A673 (cell line): Measurements from ENCODE around the gene EXTL1. TPM values are rescaled to one million over a fixed set of nuclear protein-coding genes. Genes with fewer than 3 reads are reported as not detected.

Experiments
- Bru-seq: library from RNA; stranded (reverse); fragments of 400-500 nt; gene quantifications from one replicate; lab custom pipeline; 2021; lab: Mats Ljungman, UMichigan
- BruChase-seq, 2 experiments: library from RNA; stranded (reverse); fragments of 400-500 nt; gene quantifications; one replicate each; lab custom pipeline; 2021; lab: Mats Ljungman, UMichigan
- BruUV-seq: library from RNA; stranded (reverse); fragments of 400-500 nt; replicated peaks from 2 replicates; lab custom pipeline; 2021; lab: Mats Ljungman, UMichigan
- CTCF ChIA-PET: fragments of 300-600 bp; sonication (Branson Sonifier 250); formaldehyde crosslinking; loops from one replicate; lab custom pipeline; 2022; ENCODE audit warnings: antibody characterized with exemption; lab: Charles Lee
- POLR2A ChIA-PET: fragments of 300-600 bp; sonication (Branson Sonifier 250); formaldehyde crosslinking; loops from one replicate; lab custom pipeline; 2022; ENCODE audit warnings: antibody characterized with exemption; ENCODE audit not compliant: low non-redundant PET; lab: Charles Lee
- DNase-seq: peaks from one replicate; pipeline ENCODE4 v3.0.0-alpha.2; 2015; ENCODE audit warnings: low spot score
- H3K27ac ChIP-seq: fragments of 200-600 bp; sonication (generic); 2 replicates; pipeline ENCODE4 v1.5.1; 2016; ENCODE audit warnings: mixed run types, low read depth, mild to moderate bottlenecking, mixed read lengths, antibody characterized with exemption, low read length; ENCODE audit not compliant: poor library complexity, severe bottlenecking
- H3K27me3 ChIP-seq: fragments of 200-600 bp; sonication (generic); replicated peaks from 2 replicates; pipeline ENCODE4 v1.6.1; 2017; ENCODE audit warnings: mixed run types, low read depth, mild to moderate bottlenecking, mixed read lengths, antibody characterized with exemption, low read length; ENCODE audit not compliant: insufficient read depth, poor library complexity
- H3K36me3 ChIP-seq: fragments of 200-600 bp; sonication (generic); 2 replicates; pipeline ENCODE4 v1.6.1; 2016; ENCODE audit warnings: mixed run types, mild to moderate bottlenecking, mixed read lengths, antibody characterized with exemption, low read length; ENCODE audit not compliant: insufficient read depth, poor library complexity, severe bottlenecking
- H3K4me1 ChIP-seq: fragments of 200-600 bp; sonication (generic); 2 replicates; pipeline ENCODE4 v1.6.1; 2017; ENCODE audit warnings: mixed run types, mild to moderate bottlenecking, mixed read lengths, antibody characterized with exemption, low read length; ENCODE audit not compliant: insufficient read depth, poor library complexity, severe bottlenecking
- H3K4me3 ChIP-seq: fragments of 200-600 bp; sonication (generic); 2 replicates; pipeline ENCODE4 v1.5.1; 2016; ENCODE audit warnings: low read depth, mixed run types, mild to moderate bottlenecking, mixed read lengths, low read length; ENCODE audit not compliant: poor library complexity, severe bottlenecking
- H3K9me3 ChIP-seq: fragments of 200-600 bp; sonication (generic); 2 replicates; pipeline ENCODE4 v1.6.1; 2016; ENCODE audit warnings: mixed run types, low read depth, mild to moderate bottlenecking, mixed read lengths, antibody characterized with exemption, low read length; ENCODE audit not compliant: poor library complexity, severe bottlenecking
- EZH2 ChIP-seq: fragments of 200-600 bp; sonication (generic); IDR thresholded peaks from 2 replicates; pipeline ENCODE4 v1.6.1; 2017; ENCODE audit warnings: borderline replicate concordance, low read depth, mild to moderate bottlenecking, mixed read lengths, antibody characterized with exemption, low read length; ENCODE audit not compliant: poor library complexity, severe bottlenecking
- intact Hi-C: fragments of 100-400 bp; cut with micrococcal nuclease; formaldehyde crosslinking; loops from one replicate; pipeline ENCODE4 v1.10.0; 2022; ENCODE audit not compliant: unreplicated experiment
- long read RNA-seq: library from polyadenylated mRNA; stranded (forward); transcript quantifications from one replicate; pipeline ENCODE4 v2.0.0, GENCODE V29; 2022
- total RNA-seq: library from RNA; stranded (reverse); gene quantifications from 2 replicates; pipeline ENCODE4 v1.2.3, GENCODE V29; 2021
- TF ChIP-seq, protein P1 (sequence below): fragments of 300-800, 200-600 bp; sonication (generic); conservative IDR thresholded peaks from 2 replicates; pipeline ENCODE4 v1.5.1; 2017; ENCODE audit warnings: low read depth, mild to moderate bottlenecking, antibody characterized with exemption, low read length, moderate library complexity, mixed read lengths

EXTL1 gene, protein sequence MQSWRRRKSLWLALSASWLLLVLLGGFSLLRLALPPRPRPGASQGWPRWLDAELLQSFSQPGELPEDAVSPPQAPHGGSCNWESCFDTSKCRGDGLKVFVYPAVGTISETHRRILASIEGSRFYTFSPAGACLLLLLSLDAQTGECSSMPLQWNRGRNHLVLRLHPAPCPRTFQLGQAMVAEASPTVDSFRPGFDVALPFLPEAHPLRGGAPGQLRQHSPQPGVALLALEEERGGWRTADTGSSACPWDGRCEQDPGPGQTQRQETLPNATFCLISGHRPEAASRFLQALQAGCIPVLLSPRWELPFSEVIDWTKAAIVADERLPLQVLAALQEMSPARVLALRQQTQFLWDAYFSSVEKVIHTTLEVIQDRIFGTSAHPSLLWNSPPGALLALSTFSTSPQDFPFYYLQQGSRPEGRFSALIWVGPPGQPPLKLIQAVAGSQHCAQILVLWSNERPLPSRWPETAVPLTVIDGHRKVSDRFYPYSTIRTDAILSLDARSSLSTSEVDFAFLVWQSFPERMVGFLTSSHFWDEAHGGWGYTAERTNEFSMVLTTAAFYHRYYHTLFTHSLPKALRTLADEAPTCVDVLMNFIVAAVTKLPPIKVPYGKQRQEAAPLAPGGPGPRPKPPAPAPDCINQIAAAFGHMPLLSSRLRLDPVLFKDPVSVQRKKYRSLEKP
- total RNA-seq: 0.07 TPM in 1 of 2 replicates, not detected in the other
- not detected for Bru-seq, nascent RNA
- BruChase-seq, experiment 1, labeled RNA remaining after a 2-hour chase: not detected
- BruChase-seq, experiment 2, labeled RNA remaining after a 6-hour chase: percentile 1 among the genes with signal in this experiment
- long read RNA-seq: 0 reads

DNA sequence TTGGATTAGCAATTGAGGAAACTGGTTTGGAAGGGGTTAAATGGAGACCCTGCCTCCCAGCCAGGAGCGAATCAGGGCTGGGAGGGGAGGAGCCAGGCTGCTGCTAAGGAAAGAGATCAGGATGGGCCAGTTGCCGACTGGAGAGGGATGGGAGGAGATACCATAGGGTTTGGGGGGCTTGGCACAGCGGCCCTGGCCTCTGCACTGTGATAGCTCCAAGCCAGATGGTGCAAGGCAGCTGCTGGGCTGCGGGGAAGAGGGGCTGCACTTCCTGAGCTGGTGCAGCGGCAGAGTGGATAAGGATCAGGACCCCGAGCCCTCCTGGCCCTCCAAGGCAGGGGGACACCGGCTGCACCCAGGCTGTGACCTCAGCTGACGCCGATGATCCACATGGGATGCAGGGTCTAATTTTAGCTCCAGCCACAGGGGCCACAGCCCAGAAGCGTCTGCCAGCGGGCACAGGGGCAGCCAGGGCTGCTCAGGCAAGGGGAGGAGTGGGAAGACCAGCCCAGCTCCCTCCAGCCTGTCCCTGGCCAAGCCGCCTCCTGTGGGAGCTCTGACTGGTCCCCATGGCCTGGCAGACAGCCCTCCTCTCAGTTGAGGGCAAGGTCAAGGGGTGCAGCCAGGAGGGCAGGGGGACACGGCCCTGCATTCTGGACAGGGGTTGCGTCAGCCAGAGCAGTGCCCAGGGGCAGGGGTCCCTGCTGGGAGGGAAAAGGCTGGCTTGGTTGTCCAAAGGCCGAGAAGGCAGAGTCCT lies at the start of gene EXTL1:
Gene EXTL1, plus strand, starts transcription at position 129 of the 757 bp plus-strand sequence. CDS start 872 bp downstream, outside the sequence.
- no peak within 1 kb of the TSS for H3K4me3 ChIP-seq
- TF ChIP-seq, protein P1, sequence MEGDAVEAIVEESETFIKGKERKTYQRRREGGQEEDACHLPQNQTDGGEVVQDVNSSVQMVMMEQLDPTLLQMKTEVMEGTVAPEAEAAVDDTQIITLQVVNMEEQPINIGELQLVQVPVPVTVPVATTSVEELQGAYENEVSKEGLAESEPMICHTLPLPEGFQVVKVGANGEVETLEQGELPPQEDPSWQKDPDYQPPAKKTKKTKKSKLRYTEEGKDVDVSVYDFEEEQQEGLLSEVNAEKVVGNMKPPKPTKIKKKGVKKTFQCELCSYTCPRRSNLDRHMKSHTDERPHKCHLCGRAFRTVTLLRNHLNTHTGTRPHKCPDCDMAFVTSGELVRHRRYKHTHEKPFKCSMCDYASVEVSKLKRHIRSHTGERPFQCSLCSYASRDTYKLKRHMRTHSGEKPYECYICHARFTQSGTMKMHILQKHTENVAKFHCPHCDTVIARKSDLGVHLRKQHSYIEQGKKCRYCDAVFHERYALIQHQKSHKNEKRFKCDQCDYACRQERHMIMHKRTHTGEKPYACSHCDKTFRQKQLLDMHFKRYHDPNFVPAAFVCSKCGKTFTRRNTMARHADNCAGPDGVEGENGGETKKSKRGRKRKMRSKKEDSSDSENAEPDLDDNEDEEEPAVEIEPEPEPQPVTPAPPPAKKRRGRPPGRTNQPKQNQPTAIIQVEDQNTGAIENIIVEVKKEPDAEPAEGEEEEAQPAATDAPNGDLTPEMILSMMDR: no peak
- no peak for TF ChIP-seq EZH2
- no peaks in the 10 kb centered on the region for H3K27me3 ChIP-seq
- no peak within 1 kb of the TSS for H3K27ac ChIP-seq
- CTCF ChIA-PET: no interaction called here
- POLR2A ChIA-PET: no interaction called here
- peaks cover 7% of the 10 kb centered on the region for H3K4me1 ChIP-seq
- peak; percentile 57 for DNase-seq
- intact Hi-C loops: no loop called here
- H3K9me3 ChIP-seq: no peaks in the 10 kb centered on the region
- BruUV-seq: no TSS peak
- H3K36me3 ChIP-seq: no peaks in the 10 kb centered on the region

DNA sequence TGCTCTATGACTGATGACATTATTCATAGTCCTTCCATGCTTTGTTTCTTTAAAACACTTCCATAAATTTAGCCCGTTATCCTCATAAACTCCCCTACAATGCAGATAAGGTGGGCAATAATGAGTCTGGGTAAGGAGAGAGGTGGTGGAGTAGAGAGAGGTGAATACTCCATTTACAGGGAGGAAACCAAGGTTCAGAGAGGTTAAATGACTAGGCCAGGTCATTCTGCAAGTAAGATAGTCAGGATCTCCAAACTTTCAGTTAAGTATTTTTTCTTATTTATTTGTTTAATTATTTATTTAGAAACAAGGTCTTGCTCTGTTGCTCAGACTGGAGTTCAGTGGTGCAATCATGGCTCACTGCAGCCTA lies 49.8 kb upstream of the EXTL1 start:
- Histone ChIP-seq H3K4me3 (no peak overlapping the region), H3K9me3 (no peaks in the 10 kb centered on the region), H3K4me1 (no peaks in the 10 kb centered on the region), H3K27me3 (no peaks in the 10 kb centered on the region), H3K36me3 (no peaks in the 10 kb centered on the region), H3K27ac (no peak overlapping the region)
- ChIA-PET POLR2A (no interaction called here), CTCF (no interaction called here)
- BruUV-seq: no TSS peak
- DNase-seq: no peak
- no peak for TF ChIP-seq EZH2
- TF ChIP-seq, protein P1: no peak
- intact Hi-C loops: no loop called here

DNA sequence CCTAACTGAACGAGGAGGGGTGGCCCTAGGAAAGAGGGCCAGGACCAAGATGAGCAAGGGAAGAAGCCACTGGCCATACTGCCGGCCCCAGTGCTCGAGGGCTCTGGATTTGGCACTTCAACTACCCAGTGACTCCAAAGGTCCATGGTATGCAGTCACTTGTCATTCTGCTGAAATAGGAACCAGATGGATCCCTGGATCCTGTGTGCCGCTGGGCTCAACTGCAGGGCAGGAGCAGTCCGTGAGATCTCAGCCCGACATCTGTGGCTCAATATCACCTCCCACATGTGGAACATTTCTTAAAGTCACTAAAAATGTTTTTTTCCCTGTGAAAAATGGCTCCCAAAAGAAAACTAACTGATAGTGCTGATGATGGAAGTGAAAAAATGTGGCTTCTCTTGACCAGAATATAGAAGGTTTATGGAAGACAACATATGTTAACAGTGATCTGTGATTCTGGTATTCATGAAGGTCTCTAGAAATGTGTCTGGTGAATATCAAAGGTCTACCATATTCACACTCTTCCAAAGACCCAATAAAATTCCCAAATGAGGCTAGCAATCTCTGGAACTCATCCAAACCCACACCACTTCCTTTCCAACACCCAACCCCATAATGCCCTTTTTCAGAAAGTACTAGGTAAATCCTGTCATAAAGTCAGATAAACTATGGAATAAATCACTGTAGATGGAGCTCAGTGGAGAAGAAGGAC lies 47.8 kb upstream of the EXTL1 start:
- Histone ChIP-seq H3K4me3 (no peak overlapping the region), H3K27ac (no peak overlapping the region), H3K4me1 (no peaks in the 10 kb centered on the region), H3K36me3 (no peaks in the 10 kb centered on the region), H3K27me3 (no peaks in the 10 kb centered on the region), H3K9me3 (no peaks in the 10 kb centered on the region)
- ChIA-PET CTCF (no interaction called here), POLR2A (no interaction called here)
- BruUV-seq: no TSS peak
- TF ChIP-seq EZH2: no peak
- TF ChIP-seq, protein P1: no peak
- intact Hi-C loops: no loop called here
- DNase-seq: no peak
